ENCODE data around the gene VWA8.

DNA sequence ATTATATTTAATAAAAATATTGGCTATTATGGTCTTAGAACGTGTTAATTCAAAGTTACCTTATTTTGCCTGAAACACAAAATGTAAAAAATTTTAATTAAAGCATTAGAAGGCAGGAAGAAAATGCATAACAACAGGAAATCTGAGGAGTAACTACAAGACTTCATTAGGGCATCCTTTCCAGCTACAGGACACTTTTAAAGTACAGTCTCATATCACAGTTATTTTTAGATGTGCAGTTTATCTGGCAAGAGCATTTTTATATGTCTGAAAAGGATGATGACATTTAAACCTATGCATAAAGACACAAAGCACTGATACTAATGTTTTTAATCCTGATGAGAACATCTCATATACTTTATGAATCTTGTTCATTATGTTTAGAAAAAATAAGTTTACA, 247.5 kb downstream of the VWA8 start:
- TF ChIP-seq, protein P1, sequence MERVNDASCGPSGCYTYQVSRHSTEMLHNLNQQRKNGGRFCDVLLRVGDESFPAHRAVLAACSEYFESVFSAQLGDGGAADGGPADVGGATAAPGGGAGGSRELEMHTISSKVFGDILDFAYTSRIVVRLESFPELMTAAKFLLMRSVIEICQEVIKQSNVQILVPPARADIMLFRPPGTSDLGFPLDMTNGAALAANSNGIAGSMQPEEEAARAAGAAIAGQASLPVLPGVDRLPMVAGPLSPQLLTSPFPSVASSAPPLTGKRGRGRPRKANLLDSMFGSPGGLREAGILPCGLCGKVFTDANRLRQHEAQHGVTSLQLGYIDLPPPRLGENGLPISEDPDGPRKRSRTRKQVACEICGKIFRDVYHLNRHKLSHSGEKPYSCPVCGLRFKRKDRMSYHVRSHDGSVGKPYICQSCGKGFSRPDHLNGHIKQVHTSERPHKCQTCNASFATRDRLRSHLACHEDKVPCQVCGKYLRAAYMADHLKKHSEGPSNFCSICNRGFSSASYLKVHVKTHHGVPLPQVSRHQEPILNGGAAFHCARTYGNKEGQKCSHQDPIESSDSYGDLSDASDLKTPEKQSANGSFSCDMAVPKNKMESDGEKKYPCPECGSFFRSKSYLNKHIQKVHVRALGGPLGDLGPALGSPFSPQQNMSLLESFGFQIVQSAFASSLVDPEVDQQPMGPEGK (CRISPR knock-in tag; IDR thresholded peaks at IDR 0.05; ENCODE audit: borderline replicate concordance) = no peak
- no peak for TF ChIP-seq ZFP3 (CRISPR knock-in tag; IDR thresholded peaks at IDR 0.05)
- no peak for TF ChIP-seq GLIS3 (CRISPR knock-in tag; IDR thresholded peaks at IDR 0.05)
